ENCODE measurements around the gene DSP.

DSP gene

GRCh38 chr6:7585287-7585930, 43.9 kb downstream of the DSP start:
- TF ChIP-seq POLR2AphosphoS5 (IDR thresholded peaks at IDR 0.05; ENCODE audit: low read depth) = no peak
- no peak for TF ChIP-seq CTCF (IDR thresholded peaks at IDR 0.05; ENCODE audit: insufficient read depth, low read length)
- no peak for TF ChIP-seq GABPA (IDR thresholded peaks at IDR 0.05; ENCODE audit: low read depth)
- no peak for TF ChIP-seq SPI1 (IDR thresholded peaks at IDR 0.05; ENCODE audit: borderline replicate concordance, low read depth)
- no peak for TF ChIP-seq REST (IDR thresholded peaks at IDR 0.05; ENCODE audit: insufficient replicate concordance, low read depth)
- Histone ChIP-seq H3K4me3 (replicated peaks; ENCODE audit: insufficient read depth, low read length) (no peak overlapping the region), H3K27ac (replicated peaks) (no peak overlapping the region), H3K27me3 (ENCODE audit: insufficient read depth, poor library complexity, severe bottlenecking) (no peaks in the 10 kb centered on the region)
- DNase-seq (ENCODE audit: low read depth in 1 of 2, low spot score in 1 of 2) = no peak

GRCh38 chr6:7587631-7588100, 46.2 kb downstream of the DSP start:
- H3K27me3 ChIP-seq (ENCODE audit: insufficient read depth, poor library complexity, severe bottlenecking) = no peaks in the 10 kb centered on the region
- H3K27ac ChIP-seq (replicated peaks) = no peak overlapping the region
- TF ChIP-seq GABPA (IDR thresholded peaks at IDR 0.05; ENCODE audit: low read depth) (no peak), REST (IDR thresholded peaks at IDR 0.05; ENCODE audit: insufficient replicate concordance, low read depth) (no peak), POLR2AphosphoS5 (IDR thresholded peaks at IDR 0.05; ENCODE audit: low read depth) (no peak), CTCF (IDR thresholded peaks at IDR 0.05; ENCODE audit: insufficient read depth, low read length) (no peak), SPI1 (IDR thresholded peaks at IDR 0.05; ENCODE audit: borderline replicate concordance, low read depth) (no peak)
- no peak overlapping the region for H3K4me3 ChIP-seq (replicated peaks; ENCODE audit: insufficient read depth, low read length)
- no peak for DNase-seq (ENCODE audit: low read depth in 1 of 2, low spot score in 1 of 2)

GRCh38 chr6:7588506-7588905, 47.0 kb downstream of the DSP start:
- H3K27me3 ChIP-seq (ENCODE audit: insufficient read depth, poor library complexity, severe bottlenecking) = no peaks in the 10 kb centered on the region
- no peak overlapping the region for H3K4me3 ChIP-seq (replicated peaks; ENCODE audit: insufficient read depth, low read length)
- DNase-seq (ENCODE audit: low read depth in 1 of 2, low spot score in 1 of 2) = no peak
- TF ChIP-seq SPI1 (IDR thresholded peaks at IDR 0.05; ENCODE audit: borderline replicate concordance, low read depth) (peak; percentile 45; the same call in 1 of the 2 replicates), REST (IDR thresholded peaks at IDR 0.05; ENCODE audit: insufficient replicate concordance, low read depth) (no peak), GABPA (IDR thresholded peaks at IDR 0.05; ENCODE audit: low read depth) (no peak), POLR2AphosphoS5 (IDR thresholded peaks at IDR 0.05; ENCODE audit: low read depth) (no peak)
- 0 out of 2 replicates have a peak overlapping the region, but pooled peaks have one; percentile 6 for H3K27ac ChIP-seq (replicated peaks)
